HG02973 (cell line): ENCODE data around the gene ALDH4A1.

Experiments
- ATAC-seq: cut with Tn5 transposase; IDR thresholded peaks from one replicate; pipeline ENCODE4 v1.9.1; 2021; ENCODE audit warnings: moderate library complexity; ENCODE audit not compliant: unreplicated experiment

ALDH4A1 gene, protein sequence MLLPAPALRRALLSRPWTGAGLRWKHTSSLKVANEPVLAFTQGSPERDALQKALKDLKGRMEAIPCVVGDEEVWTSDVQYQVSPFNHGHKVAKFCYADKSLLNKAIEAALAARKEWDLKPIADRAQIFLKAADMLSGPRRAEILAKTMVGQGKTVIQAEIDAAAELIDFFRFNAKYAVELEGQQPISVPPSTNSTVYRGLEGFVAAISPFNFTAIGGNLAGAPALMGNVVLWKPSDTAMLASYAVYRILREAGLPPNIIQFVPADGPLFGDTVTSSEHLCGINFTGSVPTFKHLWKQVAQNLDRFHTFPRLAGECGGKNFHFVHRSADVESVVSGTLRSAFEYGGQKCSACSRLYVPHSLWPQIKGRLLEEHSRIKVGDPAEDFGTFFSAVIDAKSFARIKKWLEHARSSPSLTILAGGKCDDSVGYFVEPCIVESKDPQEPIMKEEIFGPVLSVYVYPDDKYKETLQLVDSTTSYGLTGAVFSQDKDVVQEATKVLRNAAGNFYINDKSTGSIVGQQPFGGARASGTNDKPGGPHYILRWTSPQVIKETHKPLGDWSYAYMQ

DNA sequence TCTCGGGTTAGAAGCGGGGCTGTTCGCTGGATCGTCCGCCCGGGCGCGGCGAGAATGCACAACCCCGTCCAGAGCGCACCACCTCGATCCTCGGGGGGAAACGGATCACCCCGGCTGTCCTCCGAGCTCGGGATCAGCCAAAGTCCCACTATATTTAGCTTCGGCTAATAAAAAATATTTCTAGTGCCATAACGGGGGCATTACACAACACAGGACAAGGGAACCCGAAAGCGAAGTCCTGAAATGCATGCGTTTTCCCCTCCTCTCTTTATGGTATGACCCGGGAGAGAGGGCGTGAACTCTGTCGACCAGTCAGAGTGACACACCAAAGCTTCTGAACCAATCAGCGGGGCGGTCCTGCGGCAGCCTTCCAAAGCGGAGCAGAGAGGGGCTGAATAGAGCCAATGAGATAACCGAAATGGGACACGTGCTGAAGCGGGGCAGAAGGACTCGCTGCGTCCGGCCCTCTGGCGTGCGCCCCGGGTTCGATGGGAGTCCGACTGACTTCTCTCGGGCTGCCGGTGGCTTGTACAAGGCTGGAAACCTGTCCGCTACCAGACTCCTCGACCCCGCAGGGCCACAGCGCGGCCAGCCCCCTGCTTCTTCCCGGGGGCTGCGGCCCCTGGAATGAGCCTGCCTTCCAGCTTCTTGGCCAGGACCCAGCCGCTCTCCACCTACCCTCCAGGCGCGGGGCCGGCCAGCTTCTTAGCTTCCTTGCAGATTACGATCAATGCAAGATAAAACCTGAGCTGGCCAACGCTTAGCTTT, at the start of gene ALDH4A1:
Gene ALDH4A1, minus strand, starts transcription at position 33 of the 768 bp plus-strand sequence. Its CDS starts 32 bp downstream, at position 1.
- peak; percentile 95 for ATAC-seq

DNA sequence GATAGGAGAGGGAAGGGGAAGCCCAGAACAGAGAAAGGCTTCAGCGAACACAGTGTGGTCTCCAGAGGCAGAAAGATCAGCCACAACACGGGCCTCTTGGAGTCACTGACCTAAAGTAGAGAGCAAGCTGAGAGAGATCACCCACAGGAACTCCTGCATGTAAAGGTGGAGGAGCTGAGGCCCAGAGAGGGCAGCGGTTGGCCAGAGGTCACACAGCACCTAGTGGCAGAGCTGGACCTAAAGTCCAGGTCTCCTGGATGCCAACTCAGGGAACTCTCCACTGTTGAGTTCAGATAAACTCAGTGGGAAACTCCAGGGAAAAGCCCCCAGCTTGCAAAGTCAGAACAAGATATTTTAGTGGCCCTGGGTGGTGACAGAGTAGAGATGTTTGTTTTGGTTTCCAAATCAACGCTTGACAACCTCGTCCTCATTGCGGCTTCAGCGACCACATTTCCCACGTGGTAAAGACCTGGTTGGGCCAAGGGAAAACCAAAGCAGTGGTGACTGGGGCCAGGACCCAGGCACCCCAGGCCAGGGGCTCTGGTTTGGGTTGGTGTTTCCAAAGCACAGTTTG, 49.5 kb upstream of the ALDH4A1 start:
- ATAC-seq: peak; percentile 31

DNA sequence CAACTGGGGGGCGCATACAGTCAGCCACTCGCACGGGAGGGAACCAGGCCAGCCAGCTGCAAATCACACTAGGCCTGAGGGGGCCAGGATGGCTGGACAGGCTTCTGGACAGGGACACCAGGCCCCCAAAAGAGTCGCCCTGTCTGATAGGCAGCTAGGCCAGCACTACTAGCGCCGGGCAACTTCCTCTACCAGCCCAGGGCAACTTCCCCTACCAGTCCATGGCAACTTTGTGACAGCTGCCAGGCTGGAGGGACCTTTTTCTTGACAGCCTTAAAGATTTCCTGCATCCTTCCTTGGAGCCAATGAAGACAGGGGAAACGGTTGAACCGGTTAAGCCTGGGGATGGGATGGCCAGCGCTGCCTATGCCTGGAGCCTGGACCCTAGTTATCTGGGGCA, 49.1 kb upstream of the ALDH4A1 start:
- no peak for ATAC-seq

DNA sequence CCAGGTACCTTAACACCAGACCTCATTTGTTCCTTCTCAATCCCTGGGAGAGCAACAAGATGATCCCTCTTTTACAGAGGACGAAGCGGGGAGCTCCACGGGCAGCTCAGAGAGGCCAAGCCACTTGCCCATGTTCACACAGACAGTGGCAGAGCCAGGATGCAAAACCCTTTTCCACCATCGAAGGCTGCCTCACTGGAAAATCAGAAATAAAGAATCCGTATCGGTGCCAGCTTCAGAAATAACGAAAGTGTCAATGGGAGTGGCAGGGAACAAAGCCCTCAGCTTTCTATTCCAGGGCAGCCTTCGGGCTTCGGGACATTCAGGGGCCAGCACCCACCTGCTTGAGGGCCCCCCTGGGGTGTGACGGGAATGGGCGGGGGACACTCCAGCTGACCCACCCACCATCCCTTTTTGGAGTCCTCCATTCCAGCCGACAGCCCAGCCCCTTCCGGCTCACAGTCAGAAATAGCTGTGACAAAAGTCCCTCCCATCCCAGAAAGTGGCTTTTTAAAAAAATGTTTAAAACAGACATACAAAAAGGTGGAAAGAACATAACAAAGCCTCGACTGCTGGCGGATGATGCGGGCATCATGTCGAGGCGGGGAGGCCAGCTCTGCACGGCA, 48.2 kb upstream of the ALDH4A1 start:
- ATAC-seq: no peak

DNA sequence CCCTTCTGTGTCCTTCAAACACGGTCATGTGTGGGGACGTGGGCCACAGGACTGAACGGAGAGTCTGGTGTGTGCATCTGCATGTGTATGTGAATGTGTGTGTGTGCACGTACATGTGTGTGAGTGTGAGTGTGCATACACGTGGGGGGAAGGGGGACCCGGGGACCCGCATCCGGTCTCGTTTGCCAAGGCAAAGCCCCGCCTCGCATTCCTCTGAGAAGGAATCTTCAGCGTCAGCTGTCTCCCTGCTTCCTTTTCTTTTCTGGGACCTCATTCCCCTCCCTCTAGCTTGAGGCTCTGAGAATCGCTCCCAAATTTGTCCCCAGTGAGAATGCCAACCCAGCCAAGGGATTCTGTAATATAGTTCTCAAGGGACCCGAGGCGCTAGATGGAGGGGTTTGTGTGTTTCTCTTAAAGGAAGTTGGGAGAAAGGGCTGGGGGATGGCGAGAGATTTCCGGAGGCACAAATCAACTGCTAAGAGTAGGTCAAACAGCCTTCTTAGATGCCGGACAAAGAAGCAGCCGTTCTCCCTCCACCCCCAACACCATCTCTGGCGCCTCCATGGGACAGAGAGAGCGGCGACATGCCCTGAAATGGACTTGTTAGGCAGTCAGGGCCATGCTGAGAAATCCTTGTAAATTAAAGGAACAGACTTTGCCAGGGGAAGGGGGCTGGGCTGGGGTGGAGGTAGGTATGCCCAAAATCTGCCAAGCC, 47.5 kb upstream of the ALDH4A1 start:
- ATAC-seq: no peak

DNA sequence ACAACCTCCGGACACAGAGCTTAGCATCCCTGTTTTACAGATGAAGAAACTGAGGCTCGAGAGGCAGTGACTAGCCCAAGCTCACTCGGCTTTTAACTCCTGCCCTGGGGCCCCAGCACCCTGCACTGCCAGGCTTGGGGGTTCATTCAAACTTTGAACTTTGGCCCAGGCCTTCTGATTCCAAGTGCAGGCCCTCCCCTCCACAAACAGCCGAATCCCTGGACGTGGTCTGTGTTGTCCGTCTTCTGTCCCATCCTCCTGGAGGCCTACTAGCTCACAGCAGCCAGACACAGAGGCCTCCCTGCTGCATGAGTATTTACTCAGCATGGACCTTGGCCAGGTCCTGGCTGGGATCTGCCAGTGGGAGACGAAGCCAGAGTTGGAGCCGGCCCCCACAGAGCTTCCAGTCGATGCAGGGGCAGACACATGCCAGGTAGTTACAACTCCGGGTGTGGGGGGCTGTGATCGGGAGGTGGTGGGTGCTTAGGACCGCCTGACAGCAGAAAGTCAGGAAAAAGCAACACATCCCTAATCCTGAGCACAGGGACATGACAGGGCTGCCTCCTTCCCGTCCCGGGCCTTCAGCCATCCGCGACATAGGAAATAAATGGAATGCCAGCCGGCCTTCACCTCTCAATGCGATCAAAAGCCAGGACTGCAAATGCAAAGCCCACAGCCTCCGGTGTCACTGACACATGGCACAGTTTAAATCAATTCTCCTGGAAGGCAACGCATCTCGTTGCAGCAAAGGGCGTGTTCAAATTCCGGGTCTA, 46.7 kb upstream of the ALDH4A1 start:
- ATAC-seq: no peak

DNA sequence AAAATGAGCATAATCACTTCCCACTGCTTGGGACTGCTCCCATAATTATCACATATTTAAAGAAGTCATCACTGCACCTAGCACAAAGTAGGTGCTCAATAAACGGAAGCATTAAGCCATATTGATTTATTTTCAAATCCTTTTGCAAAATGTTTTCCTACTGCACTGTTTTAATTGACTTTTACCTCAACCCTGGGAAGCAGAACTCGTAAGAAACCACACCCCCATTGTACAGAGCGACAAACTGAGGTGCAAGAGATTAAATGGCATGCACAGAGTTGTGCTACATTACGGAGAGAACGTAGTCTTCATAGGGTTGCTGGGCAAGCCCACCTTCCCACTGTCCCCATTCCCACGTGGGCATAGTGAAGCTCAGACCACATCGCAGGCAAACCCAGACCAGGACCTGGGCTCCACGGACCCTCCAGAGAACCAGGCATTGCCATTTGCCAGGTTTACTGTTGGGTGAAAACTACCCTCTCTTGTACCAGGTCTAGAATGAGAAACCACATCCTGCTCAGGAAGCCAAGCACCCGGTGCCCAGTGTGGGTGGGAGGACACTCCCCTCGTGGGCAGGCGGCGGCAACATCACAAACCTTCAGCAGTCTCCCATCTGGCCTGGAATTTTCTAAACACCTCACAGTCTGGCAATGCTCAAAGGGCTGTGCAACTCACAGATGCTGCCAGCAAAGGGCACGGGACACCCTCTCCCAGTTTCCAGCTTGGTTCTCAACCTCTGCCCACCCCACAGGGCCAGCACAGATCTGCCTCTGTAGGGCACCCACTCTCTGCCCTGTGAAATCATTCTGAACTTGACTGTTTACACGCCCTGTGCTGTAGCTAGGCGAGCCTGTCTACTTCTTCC, 45.9 kb upstream of the ALDH4A1 start:
- no peak for ATAC-seq

DNA sequence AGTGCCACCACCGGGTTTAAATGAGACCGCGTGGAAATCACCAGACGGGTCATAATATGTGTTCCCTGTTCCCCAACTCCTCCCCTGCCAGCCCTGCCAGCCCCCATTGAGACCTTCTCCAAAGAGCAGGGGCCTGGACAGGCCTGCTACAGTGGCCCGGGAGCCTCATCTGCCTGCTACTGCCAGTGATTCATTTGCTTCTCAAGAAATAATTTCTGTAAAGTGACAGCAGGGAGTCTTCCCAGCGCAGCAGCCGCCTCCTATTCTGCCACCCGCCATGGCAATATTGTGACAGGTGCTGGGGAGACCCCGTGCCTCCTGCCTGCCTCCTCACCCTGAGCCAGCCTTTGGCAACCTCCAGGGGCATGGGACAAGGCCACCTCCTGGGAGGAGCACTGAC, 45.2 kb upstream of the ALDH4A1 start:
- no peak for ATAC-seq

DNA sequence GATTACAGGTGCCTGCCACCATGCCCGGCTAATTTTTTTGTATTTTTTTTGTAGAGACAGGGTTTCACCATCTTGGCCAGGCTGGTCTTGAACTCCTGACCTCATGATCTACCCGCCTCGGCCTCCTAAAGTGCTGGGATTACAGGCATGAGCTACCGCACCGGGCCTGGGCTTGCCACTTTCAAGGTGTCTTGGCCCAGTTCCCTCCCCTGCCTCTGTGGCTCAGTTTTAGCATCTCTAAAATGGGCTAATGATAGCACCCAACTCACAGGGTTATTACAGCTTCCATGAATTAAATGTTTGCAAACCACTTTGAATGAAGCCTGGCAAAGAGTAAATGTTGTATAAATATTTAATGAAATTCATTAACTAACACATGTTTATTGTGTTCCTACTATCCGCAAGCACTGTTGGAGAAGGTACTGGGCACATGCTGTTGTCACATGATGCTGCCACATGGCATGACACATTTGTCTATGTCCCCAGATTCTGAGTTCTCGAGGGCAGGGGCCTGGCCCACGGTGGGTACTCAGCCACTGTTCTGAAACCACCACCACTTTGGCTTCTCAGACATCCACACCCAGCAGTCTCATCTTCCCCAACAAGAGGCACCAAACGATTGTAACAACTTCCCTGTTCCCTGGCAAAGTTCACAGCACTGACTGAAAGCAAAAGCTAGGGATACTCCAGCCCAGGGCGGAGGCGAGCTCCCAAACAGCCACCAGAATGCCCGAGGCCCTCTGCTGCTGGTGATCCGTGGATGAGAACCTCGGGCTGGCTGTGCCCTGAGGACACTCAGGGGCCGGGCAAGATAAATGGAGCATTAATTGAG, 44.4 kb upstream of the ALDH4A1 start:
- ATAC-seq: no peak

DNA sequence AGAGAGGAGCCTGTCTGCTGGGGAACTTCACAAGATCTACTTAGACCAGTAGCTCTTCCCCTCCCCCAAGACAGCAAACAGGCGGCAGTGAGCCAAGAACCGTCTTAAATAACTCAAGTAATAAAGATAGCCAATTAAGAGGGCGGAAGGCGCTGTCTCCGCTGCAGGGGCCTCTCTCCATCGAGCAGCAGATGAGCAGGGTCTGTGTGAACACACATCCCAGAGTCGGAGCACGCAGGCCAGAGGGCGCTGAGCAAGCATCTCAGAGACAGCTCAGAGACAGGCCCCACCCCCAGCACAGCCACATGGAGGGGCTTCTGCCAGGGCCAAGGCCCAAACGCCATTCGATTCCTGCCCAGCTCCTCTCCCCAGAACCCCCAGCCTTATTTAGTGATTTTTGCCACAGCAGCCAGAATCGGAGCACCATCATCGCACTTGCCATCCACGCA, 43.1 kb upstream of the ALDH4A1 start:
- no peak for ATAC-seq

DNA sequence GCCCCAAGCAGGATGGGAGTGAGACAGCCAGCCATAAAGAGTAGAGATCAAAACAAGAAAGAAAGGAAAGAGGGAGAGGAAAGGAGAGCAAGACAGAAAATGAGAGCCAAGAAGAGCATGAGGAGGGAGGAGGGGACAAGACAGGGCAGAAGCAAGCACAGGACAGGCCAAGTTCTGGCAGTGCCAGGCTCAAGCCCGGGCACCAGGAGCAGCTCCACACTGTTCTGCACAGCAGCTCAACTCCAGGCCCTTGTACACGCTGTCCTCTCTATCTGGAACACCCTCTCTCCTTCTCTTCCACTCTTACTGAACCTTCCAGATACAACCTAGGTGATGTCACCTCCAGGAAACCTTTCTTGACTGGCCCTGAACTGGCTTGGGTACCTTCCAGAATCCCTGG, 42.5 kb upstream of the ALDH4A1 start:
- no peak for ATAC-seq

DNA sequence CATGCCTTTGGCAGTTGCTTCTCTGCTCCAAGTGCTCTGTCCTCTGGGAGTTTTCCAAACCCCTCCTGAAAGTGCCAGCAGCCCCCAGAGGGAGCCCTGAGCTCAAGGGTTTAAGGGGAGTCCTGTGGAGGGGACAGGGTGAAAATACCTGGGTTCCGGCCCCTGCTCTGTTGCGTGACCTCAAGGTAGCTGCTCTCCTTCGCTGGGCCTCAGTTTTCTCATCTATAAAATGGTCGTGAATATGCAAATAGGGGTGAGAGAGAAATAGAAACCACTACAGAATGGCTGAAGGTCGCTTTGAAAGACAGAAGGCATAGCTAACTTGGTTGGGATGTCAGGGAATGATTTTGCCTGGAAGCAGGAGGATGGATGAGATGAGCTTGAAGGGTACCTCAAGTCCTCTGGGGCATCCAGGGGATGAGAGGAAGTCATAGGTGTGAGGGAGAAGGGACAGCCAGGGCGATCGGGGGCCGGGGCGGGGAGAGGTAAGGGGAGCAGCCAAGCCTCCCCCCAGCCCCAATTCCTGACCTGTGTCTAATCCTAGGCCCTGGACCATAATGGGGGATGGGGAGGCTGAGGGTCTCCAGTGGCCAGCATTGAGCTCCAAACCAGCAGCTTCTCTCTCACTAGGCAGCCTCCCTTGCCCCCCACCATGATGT, 41.7 kb upstream of the ALDH4A1 start:
- ATAC-seq: no peak

DNA sequence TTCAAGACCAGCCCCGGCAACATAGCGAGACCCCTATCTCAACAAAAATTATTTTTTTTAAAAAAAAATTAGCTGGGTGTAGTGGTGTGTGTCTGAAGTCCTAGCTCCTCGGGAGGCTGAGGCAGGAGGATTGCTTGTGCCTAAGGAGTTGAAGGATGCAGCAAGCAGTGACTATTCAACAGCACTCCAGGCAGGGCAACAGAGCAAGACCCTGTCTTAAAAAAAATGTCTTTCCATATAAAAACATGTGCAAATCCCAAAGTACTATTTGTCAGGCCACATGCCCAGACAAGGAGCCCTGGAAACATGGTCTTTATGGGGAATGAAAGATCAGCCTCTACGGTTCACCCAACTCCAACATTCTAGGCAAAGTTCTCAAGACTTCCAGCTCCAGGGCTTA, 40.8 kb upstream of the ALDH4A1 start:
- ATAC-seq: no peak

DNA sequence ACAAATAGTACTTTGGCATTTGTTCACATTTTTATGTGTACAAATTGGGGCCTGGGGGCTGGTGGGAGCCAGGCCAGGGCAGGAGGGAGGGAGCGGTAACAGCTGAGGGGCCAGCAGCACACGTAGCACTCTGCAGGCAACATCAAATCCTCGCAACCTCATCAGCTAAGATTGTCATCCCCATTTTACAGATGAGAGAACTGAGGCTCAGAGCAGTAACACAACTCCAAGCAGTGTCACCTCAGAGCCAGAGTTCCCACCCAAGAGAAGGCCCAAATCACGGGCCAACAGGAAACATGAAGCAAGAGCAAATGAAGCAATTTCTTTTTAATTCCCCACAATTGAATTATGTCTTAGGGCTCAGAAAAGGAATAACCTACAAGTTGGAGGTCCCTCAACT, 40.0 kb upstream of the ALDH4A1 start:
- ATAC-seq: no peak

DNA sequence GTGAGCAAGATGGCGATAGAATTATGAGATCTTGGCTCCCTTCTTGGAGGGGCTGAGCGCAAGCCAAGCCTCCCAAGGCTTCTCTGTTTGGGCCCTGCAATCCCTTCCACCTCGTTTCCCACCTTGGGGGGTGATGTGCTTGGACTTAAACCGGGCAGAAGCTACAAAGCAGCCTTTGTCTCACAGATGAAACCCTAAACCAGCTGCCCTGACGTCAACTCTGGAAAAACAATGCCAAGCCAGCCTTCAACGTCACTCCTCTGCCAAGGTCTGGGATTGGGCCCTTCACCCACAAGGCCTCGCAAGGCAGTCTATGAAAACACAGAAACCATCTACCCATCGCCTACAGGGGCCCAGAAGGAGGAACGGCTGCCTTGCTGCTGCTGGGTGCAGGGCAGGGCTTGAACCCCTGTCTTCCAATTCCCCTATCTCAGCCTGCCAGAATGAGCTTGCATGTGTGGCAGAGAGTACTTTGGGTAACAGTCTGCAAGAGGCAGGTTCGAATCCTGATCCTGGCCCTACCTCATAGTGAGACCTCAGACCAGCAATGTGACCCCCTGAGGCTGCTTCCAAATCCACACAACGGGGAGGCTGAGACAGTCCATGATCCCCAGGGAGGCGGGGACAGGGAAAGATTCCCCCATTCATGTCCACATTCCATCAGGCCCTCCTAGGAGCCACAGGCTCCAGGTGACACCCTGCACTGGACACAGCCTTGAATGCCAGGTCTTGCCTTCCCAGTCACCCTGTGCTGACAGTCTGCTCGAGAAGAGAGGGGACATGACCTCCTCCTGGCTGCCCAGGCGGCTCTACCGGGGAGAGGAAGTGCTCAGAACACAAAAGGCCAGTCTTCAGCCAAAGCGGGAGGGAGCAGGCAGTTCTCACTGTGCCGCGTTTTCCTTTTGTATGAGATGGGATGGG, 39.1 kb upstream of the ALDH4A1 start:
- no peak for ATAC-seq

DNA sequence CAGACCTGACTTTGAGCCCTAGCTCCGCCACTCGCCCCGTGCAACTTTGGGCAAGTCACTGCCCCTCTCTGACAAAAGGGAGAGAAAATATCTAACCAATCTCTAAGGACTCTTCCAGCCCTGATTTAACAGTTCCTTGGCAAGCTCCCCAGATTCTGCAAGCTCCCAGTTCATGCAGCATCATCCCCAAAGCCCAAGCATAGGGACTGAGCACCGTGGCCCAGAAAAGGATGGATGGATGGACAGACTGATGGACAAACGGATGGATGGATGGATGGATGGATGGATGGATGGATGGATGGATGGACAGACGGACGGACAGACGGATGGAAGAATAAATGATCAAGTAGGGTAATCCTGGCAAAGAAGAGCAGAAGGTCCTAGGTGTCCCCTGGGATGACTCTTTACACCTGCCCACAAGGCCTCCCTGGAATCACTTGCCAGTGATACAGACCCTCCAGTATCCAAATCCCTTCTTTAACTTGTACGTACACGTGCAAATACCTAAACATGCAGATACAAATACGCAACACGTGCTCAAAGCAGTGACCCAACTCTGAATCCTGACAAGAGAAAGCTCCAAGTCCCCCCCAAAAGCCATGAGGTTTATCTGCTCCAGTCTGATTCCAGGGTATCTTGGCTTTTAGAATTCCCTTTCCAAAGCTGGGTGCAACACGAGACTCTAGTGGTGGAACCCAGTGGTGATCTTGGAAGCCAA, 38.1 kb upstream of the ALDH4A1 start:
- no peak for ATAC-seq
